DOHH2 (cell line): ENCODE measurements around the gene FRMPD4.

Experiments
- H3F3A ChIP-seq: fragments of 200-600 bp; sonication (generic), shearing (Covaris generic); 2 replicates; pipeline ENCODE4 v1.6.0; 2016; ENCODE audit warnings: antibody characterized with exemption, mild to moderate bottlenecking; ENCODE audit not compliant: control insufficient read depth, insufficient read depth
- H3K27ac ChIP-seq: fragments of 200-600 bp; sonication (generic); 2 replicates; pipeline ENCODE4 v1.5.1; 2014; ENCODE audit warnings: low read depth, mild to moderate bottlenecking, low read length, moderate library complexity
- H3K27me3 ChIP-seq: fragments of 200-600 bp; sonication (generic); 2 replicates; pipeline ENCODE4 v1.6.1; 2014; ENCODE audit warnings: mild to moderate bottlenecking, low read length, mixed read lengths; ENCODE audit not compliant: control insufficient read depth
- H3K36me3 ChIP-seq: fragments of 200-600 bp; sonication (generic); 2 replicates; pipeline ENCODE4 v1.6.1; 2014; ENCODE audit warnings: mild to moderate bottlenecking, low read length, moderate library complexity, mixed read lengths; ENCODE audit not compliant: control insufficient read depth
- H3K4me1 ChIP-seq: fragments of 200-600 bp; sonication (generic); 2 replicates; pipeline ENCODE4 v1.6.1; 2014; ENCODE audit warnings: mild to moderate bottlenecking, low read length, mixed read lengths; ENCODE audit not compliant: control insufficient read depth
- H3K4me2 ChIP-seq: fragments of 200-600 bp; sonication (generic); 2 replicates; pipeline ENCODE4 v1.6.0; 2014; ENCODE audit warnings: mild to moderate bottlenecking, low read length, moderate library complexity
- H3K4me3 ChIP-seq: fragments of 200-600 bp; sonication (generic); 2 replicates; pipeline ENCODE4 v1.5.1; 2014; ENCODE audit warnings: mild to moderate bottlenecking, low read length, mixed read lengths
- H3K79me2 ChIP-seq: fragments of 200-600 bp; sonication (generic); 2 replicates; pipeline ENCODE4 v1.6.1; 2014; ENCODE audit warnings: mild to moderate bottlenecking, low read length, mixed read lengths; ENCODE audit not compliant: control insufficient read depth
- H3K9me2 ChIP-seq: fragments of 200-600 bp; sonication (generic); replicated peaks from 2 replicates; pipeline ENCODE4 v1.6.1; 2014; ENCODE audit warnings: mild to moderate bottlenecking, low read length, mixed read lengths; ENCODE audit not compliant: control insufficient read depth
- H3K9me3 ChIP-seq: fragments of 200-600 bp; sonication (generic); 2 replicates; pipeline ENCODE4 v1.6.1; 2014; ENCODE audit warnings: antibody characterized with exemption, low read length, mixed read lengths; ENCODE audit not compliant: control insufficient read depth, insufficient read depth
- H4K20me1 ChIP-seq: fragments of 200-600 bp; sonication (generic); 2 replicates; pipeline ENCODE4 v1.6.0; 2014; ENCODE audit warnings: low read depth, mild to moderate bottlenecking, antibody characterized with exemption, low read length, moderate library complexity; ENCODE audit not compliant: control insufficient read depth, insufficient read depth
- EZH2phosphoT487 ChIP-seq: fragments of 200-600 bp; sonication (generic); IDR thresholded peaks from 2 replicates; pipeline ENCODE4 v1.6.1; 2017; ENCODE audit warnings: borderline replicate concordance, mild to moderate bottlenecking, antibody characterized with exemption, low read length, moderate library complexity, mixed read lengths
- TF ChIP-seq, protein P1 (sequence below): fragments of 200-600 bp; sonication (generic); IDR thresholded peaks from one replicate; pipeline ENCODE4 v1.5.1; 2014; ENCODE audit warnings: antibody characterized with exemption, mild to moderate bottlenecking, low read depth, low read length; ENCODE audit not compliant: poor library complexity, severe bottlenecking

The FRMPD4 gene

GRCh38 chrX:12410523-12410922 is 272.2 kb downstream of the FRMPD4 start:
- Histone ChIP-seq H3K79me2 (no peaks in the 10 kb centered on the region), H3K27ac (no peak overlapping the region), H3K9me2 (no peaks in the 10 kb centered on the region), H3K4me3 (no peak overlapping the region), H3K27me3 (no peaks in the 10 kb centered on the region), H4K20me1 (no peaks in the 10 kb centered on the region), H3F3A (no peaks in the 10 kb centered on the region), H3K4me2 (no peak overlapping the region), H3K9me3 (no peaks in the 10 kb centered on the region), H3K4me1 (no peaks in the 10 kb centered on the region), H3K36me3 (no peaks in the 10 kb centered on the region)
- TF ChIP-seq, protein P1, sequence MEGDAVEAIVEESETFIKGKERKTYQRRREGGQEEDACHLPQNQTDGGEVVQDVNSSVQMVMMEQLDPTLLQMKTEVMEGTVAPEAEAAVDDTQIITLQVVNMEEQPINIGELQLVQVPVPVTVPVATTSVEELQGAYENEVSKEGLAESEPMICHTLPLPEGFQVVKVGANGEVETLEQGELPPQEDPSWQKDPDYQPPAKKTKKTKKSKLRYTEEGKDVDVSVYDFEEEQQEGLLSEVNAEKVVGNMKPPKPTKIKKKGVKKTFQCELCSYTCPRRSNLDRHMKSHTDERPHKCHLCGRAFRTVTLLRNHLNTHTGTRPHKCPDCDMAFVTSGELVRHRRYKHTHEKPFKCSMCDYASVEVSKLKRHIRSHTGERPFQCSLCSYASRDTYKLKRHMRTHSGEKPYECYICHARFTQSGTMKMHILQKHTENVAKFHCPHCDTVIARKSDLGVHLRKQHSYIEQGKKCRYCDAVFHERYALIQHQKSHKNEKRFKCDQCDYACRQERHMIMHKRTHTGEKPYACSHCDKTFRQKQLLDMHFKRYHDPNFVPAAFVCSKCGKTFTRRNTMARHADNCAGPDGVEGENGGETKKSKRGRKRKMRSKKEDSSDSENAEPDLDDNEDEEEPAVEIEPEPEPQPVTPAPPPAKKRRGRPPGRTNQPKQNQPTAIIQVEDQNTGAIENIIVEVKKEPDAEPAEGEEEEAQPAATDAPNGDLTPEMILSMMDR = no peak

DNA sequence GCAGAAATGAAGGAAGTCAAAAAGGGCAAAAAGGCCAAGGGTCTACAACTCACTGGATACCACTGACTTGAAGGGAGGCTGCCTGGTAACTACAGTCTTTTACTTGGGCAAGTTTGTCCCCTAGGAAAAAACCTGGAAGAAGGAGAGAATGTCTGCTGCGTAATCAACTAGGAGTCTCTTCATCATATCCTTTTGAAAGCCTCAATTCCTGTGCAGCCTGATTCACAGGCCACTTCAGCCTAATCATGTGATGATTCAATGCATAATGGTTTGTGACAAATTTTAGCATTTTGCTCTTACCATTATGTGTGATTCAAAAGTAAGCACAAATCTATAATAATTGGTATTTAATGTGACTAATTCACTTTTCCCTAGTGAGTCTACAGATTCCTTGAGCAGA is 273.6 kb downstream of the FRMPD4 start:
- Histone ChIP-seq H3K27ac (no peak overlapping the region), H3K4me2 (no peak overlapping the region), H4K20me1 (no peaks in the 10 kb centered on the region), H3K79me2 (no peaks in the 10 kb centered on the region), H3K36me3 (no peaks in the 10 kb centered on the region), H3K27me3 (no peaks in the 10 kb centered on the region), H3K9me2 (no peaks in the 10 kb centered on the region), H3K4me1 (no peaks in the 10 kb centered on the region), H3K9me3 (no peaks in the 10 kb centered on the region), H3K4me3 (no peak overlapping the region), H3F3A (no peaks in the 10 kb centered on the region)
- TF ChIP-seq, protein P1 = no peak

DNA sequence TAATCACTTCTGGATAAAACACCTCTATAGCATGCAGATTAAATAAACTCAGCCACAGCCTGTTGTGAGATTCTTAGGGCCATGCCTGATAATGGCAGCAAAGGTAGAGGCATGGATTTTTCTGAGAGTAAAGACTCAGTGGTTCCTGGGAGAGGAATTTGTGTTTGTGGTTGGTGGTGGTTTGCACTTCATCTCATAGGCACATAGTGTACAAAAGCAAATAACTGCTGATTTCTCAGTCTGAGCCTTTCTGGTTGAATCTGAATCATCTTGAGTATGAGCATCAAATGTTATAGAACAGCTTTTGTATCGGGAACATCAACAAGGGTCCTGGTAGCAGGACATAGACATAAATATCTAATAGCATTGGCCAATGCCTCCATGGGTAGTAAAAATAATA is 274.3 kb downstream of the FRMPD4 start:
- Histone ChIP-seq H3F3A (no peaks in the 10 kb centered on the region), H3K4me2 (no peak overlapping the region), H3K27me3 (no peaks in the 10 kb centered on the region), H3K79me2 (no peaks in the 10 kb centered on the region), H3K9me2 (no peaks in the 10 kb centered on the region), H4K20me1 (no peaks in the 10 kb centered on the region), H3K36me3 (no peaks in the 10 kb centered on the region), H3K4me1 (no peaks in the 10 kb centered on the region), H3K9me3 (no peaks in the 10 kb centered on the region), H3K4me3 (no peak overlapping the region), H3K27ac (no peak overlapping the region)
- TF ChIP-seq, protein P1 = no peak
- no peak for TF ChIP-seq EZH2phosphoT487

GRCh38 chrX:12419591-12419990 is 281.3 kb downstream of the FRMPD4 start:
- no peak for TF ChIP-seq EZH2phosphoT487
- TF ChIP-seq, protein P1 = no peak
- H3K4me3 ChIP-seq = no peak overlapping the region
- H3K36me3 ChIP-seq = no peaks in the 10 kb centered on the region
- H3K9me3 ChIP-seq = no peaks in the 10 kb centered on the region
- H3K27ac ChIP-seq = no peak overlapping the region
- H3K4me1 ChIP-seq = no peaks in the 10 kb centered on the region
- no peaks in the 10 kb centered on the region for H3K27me3 ChIP-seq
- no peaks in the 10 kb centered on the region for H3K79me2 ChIP-seq
- no peaks in the 10 kb centered on the region for H3F3A ChIP-seq
- H4K20me1 ChIP-seq = no peaks in the 10 kb centered on the region
- H3K9me2 ChIP-seq = no peaks in the 10 kb centered on the region
- no peak overlapping the region for H3K4me2 ChIP-seq
